Spleen (tissue), 11 donors: ENCODE results near the gene TOMT. TPM values are rescaled to one million over a fixed set of nuclear protein-coding genes. Genes with fewer than 3 reads are reported as not detected.
A peak's percentile ranks its signal among the peaks of the same experiment; 100 is the strongest.

Source experiments
- DNase-seq: peaks from one replicate; pipeline ENCODE4 v3.0.0-alpha.2; 2020
- H3K27ac ChIP-seq, 8 donors: fragments of 200-600 bp; sonication (generic) in 7 of 8; 1 replicate in 4 of 8; 2 replicates in 4 of 8; pipeline versions ENCODE4 v1.5.0 to v1.8.0; 2016 to 2021; ENCODE audit warnings: inconsistent platforms in 4 of 8, mild to moderate bottlenecking in 4 of 8, moderate library complexity in 1 of 8
- H3K27me3 ChIP-seq, 7 donors: fragments of 200-600 bp; sonication (generic) in 6 of 7; replicated peaks in 1 of 7; 1 replicate in 4 of 7; 2 replicates in 3 of 7; pipeline versions ENCODE4 v1.5.0 to v1.8.0; 2016 to 2021; ENCODE audit warnings: inconsistent platforms in 3 of 7, mild to moderate bottlenecking in 1 of 7
- H3K36me3 ChIP-seq, 6 donors: fragments of 200-600 bp; sonication (generic) in 5 of 6; 1 replicate in 4 of 6; 2 replicates in 2 of 6; pipeline versions ENCODE4 v1.5.0 to v1.8.0; 2016 to 2021; ENCODE audit warnings: inconsistent platforms in 2 of 6
- H3K4me1 ChIP-seq, 6 donors: fragments of 200-600 bp; sonication (generic) in 5 of 6; 1 replicate in 3 of 6; 2 replicates in 3 of 6; pipeline versions ENCODE4 v1.5.0 to v1.8.0; 2016 to 2021; ENCODE audit warnings: inconsistent platforms in 3 of 6
- H3K4me3 ChIP-seq, 8 donors: fragments of 200-600 bp; sonication (generic) in 7 of 8; 1 replicate in 4 of 8; 2 replicates in 4 of 8; pipeline versions ENCODE4 v1.5.0 to v1.8.0; 2016 to 2021; ENCODE audit warnings: inconsistent platforms in 4 of 8, mild to moderate bottlenecking in 4 of 8, moderate library complexity in 2 of 8
- H3K9me3 ChIP-seq, 8 donors: fragments of 200-600 bp; sonication (generic) in 7 of 8; 1 replicate in 4 of 8; 2 replicates in 4 of 8; pipeline versions ENCODE4 v1.5.0 to v1.8.0; 2016 to 2021; ENCODE audit warnings: inconsistent platforms in 4 of 8
- CTCF ChIP-seq, 11 experiments: fragments of 200-600 bp in 7 of 11; fragments of 450-650 bp in 4 of 11; sonication (generic) in 4 of 11; IDR thresholded peaks in 8 of 11; conservative IDR thresholded peaks in 3 of 11; 1 replicate in 7 of 11; 2 replicates in 4 of 11; pipeline versions ENCODE4 v1.4.0 to v1.8.0; 2016 to 2021; ENCODE audit warnings: antibody characterized with exemption in 11 of 11, inconsistent platforms in 4 of 11, mild to moderate bottlenecking in 1 of 11
- POLR2A ChIP-seq, 3 donors: fragments of 450-650 bp; IDR thresholded peaks; one replicate each; pipeline ENCODE4 v1.5.1; 2017; ENCODE audit warnings: antibody characterized with exemption in 3 of 3, mild to moderate bottlenecking in 1 of 3
- POLR2AphosphoS5 ChIP-seq, 3 donors: sonication (generic); formaldehyde crosslinking; IDR thresholded peaks; one replicate each; pipeline ENCODE4 v1.5.1; 2017; ENCODE audit warnings: antibody characterized with exemption in 3 of 3
- WGBS, 5 donors: extraction: QIAGEN DNeasy Blood & Tissue Kit in 3 of 5; methylation state at CpG; one replicate each; pipeline versions ENCODE4 v1.1.5 to v1.1.7; 2013 to 2018; 5-methylcytosine and 5-hydroxymethylcytosine counted together
- intact Hi-C: fragments of 100-400 bp; cut with DNase I; formaldehyde crosslinking; loops from one replicate; pipeline ENCODE4 v1.15.0; 2023; ENCODE audit warnings: low total_unique reads
- polyA plus RNA-seq, 3 donors: library from polyadenylated mRNA; stranded (reverse); fragments of 200-250 nt; gene quantifications; one replicate each; pipeline ENCODE4 v1.2.1, GENCODE V29; 2013
- total RNA-seq, 7 donors: library from RNA; depleted of rRNA in 3 of 7; stranded (reverse); fragments of >200 nt in 3 of 7; fragmentation: NEBNext Ultra II Directional in 4 of 7; extraction: Animal tissue kit (Norgen Biotek cat#: 25700) in 4 of 7; gene quantifications; one replicate each; pipeline versions ENCODE4 v1.1.0 to v1.2.1, GENCODE V29; 2016 to 2021
- donor health status: healthy with polysubstance abuse.
- donor health status: DM: no; HTN: no; CAD: no; lungs with moderate emphysema.
- donor health status: DM: no; HTN: no; CAD: no.
- donor health status: Bipolar disorder and iron deficiency.
- donor health status: healthy.
- donor health status: DM: no; HTN: no; CAD: no.
- donor health status: DM: yes; HTN: yes; CAD: no.

TOMT gene
- total and polyA plus RNA-seq, 10 donors = not detected

- H3K4me3 ChIP-seq = peak overlapping the region in 6 of 8 donors; percentile 11 to 61 (median 15)
Measured at GRCh38 chr11:72135891-72136683, 30.4 kb downstream of the TOMT start.

DNA sequence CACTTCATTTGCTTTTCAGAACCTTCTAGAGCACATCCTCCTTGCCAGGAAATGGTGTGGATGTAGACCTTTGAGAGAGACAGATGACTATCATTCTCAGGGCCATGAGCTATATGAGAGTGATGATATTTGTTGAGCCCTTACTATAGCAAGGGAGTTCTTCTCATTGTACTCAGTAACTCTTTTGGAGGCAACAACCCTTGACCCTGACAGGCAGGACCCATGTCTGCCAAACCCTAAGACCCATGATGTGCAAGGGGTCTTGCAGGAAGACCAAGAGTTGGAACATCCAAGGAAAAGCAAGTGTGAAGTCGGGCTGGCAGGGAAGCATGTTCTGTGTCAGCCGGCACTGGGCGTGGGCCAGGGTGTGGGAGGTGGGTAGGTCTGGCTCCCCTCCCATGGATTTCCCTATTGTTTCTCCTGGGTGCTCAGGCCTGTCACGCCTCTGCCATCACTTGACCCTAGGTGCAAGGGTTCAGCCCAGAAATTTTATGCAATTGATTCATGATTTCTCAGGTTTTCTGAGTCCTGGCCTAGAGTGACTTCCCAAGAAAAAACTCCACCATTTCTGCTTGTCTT, 31.0 kb downstream of the TOMT start:
- Histone ChIP-seq H3K27me3 (no peaks in the 10 kb centered on the region), H3K9me3 (no peaks in the 10 kb centered on the region), H3K36me3 (peaks cover 0 to 27% (median 0%) of the 10 kb centered on the region in 6 donors), H3K4me3 (peak overlapping the region in 6 of 8 donors; percentile 11 to 61 (median 15)), H3K27ac (peak overlapping the region in 7 of 8 donors; percentile 58 to 90 (median 84)), H3K4me1 (peaks cover 0 to 21% (median 0%) of the 10 kb centered on the region in 6 donors)
- no peak for TF ChIP-seq CTCF (IDR thresholded peaks at IDR 0.05 in 8 of 11, conservative IDR thresholded peaks at IDR 0.05 in 3 of 11)
- TF ChIP-seq POLR2A (IDR thresholded peaks at IDR 0.05) = no peak
- TF ChIP-seq POLR2AphosphoS5 (IDR thresholded peaks at IDR 0.05) = no peak
- intact Hi-C loops = no loop called here
- 85 to 95% (median 89%) methylated on average over 4 of the region's 4 CpGs for WGBS, 5 donors
- DNase-seq = no peak

More at GRCh38 chr11:72135891-72136683, 30.4 kb downstream of the TOMT start:
- H3K9me3 ChIP-seq = no peaks in the 10 kb centered on the region
- TF ChIP-seq POLR2AphosphoS5 (IDR thresholded peaks at IDR 0.05) = no peak
- TF ChIP-seq CTCF (IDR thresholded peaks at IDR 0.05 in 8 of 11, conservative IDR thresholded peaks at IDR 0.05 in 3 of 11) = no peak
- no peak for TF ChIP-seq POLR2A (IDR thresholded peaks at IDR 0.05)
- peaks cover 0 to 27% (median 0%) of the 10 kb centered on the region in 6 donors for H3K36me3 ChIP-seq
- peak overlapping the region in 7 of 8 donors; percentile 58 to 90 (median 84) for H3K27ac ChIP-seq
- WGBS, 5 donors = 84 to 90% (median 86%) methylated on average over 14 of the region's 14 CpGs
- intact Hi-C loops = no loop called here
- no peak for DNase-seq
- no peaks in the 10 kb centered on the region for H3K27me3 ChIP-seq
- H3K4me1 ChIP-seq = peaks cover 0 to 22% (median 0%) of the 10 kb centered on the region in 6 donors

- Histone ChIP-seq H3K9me3 (no peaks in the 10 kb centered on the region), H3K27ac (peak overlapping the region in 3 of 8 donors; percentile 87 to 90 (median 89)), H3K4me3 (peak overlapping the region in 2 of 8 donors; percentile 41 to 61), H3K4me1 (peaks cover 0 to 11% (median 0%) of the 10 kb centered on the region in 6 donors), H3K27me3 (no peaks in the 10 kb centered on the region), H3K36me3 (peaks cover 0 to 27% (median 0%) of the 10 kb centered on the region in 6 donors)
- 84 to 92% (median 87%) methylated on average over 11 to 12 of the region's 12 CpGs for WGBS, 5 donors
- TF ChIP-seq POLR2AphosphoS5 (IDR thresholded peaks at IDR 0.05) (no peak), CTCF (IDR thresholded peaks at IDR 0.05 in 8 of 11, conservative IDR thresholded peaks at IDR 0.05 in 3 of 11) (no peak), POLR2A (IDR thresholded peaks at IDR 0.05) (no peak)
- no peak for DNase-seq
- intact Hi-C loops = no loop called here
Measured at GRCh38 chr11:72138821-72139390, 33.2 kb downstream of the TOMT start.
